H9 (cell line): Measurements from ENCODE around the gene SLC39A12. TPM values are rescaled to one million over a fixed set of nuclear protein-coding genes. Genes with fewer than 3 reads are reported as not detected.

Source experiments
- DNase-seq: peaks from one replicate; pipeline ENCODE4 v3.0.0-alpha.2; 2017
- H2AFZ ChIP-seq: one replicate; pipeline ENCODE4 v1.6.1; 2013; ENCODE audit warnings: mild to moderate bottlenecking, low read length, control low read depth, moderate library complexity
- H2AK5ac ChIP-seq: 2 replicates; pipeline ENCODE4 v1.6.1; 2013; ENCODE audit warnings: low read length, control low read depth, mixed read lengths; ENCODE audit not compliant: insufficient read length
- H2BK120ac ChIP-seq: one replicate; pipeline ENCODE4 v1.6.1; 2013; ENCODE audit warnings: low read depth, mild to moderate bottlenecking, low read length, control low read depth, inconsistent platforms; ENCODE audit not compliant: poor library complexity, severe bottlenecking
- H2BK12ac ChIP-seq: 2 replicates; pipeline ENCODE4 v1.6.1; 2013; ENCODE audit warnings: low read length, control low read depth, mixed read lengths, low read depth; ENCODE audit not compliant: insufficient read length
- H2BK15ac ChIP-seq: 2 replicates; pipeline ENCODE4 v1.6.1; 2013; ENCODE audit warnings: low read depth, low read length, control low read depth
- H2BK20ac ChIP-seq: one replicate; pipeline ENCODE4 v1.6.1; 2013; ENCODE audit warnings: low read depth, mild to moderate bottlenecking, low read length, control low read depth, inconsistent platforms; ENCODE audit not compliant: poor library complexity, severe bottlenecking
- H2BK5ac ChIP-seq: 2 replicates; pipeline ENCODE4 v1.6.1; 2013; ENCODE audit warnings: low read length, control low read depth, mixed read lengths; ENCODE audit not compliant: insufficient read length
- H3K14ac ChIP-seq: 2 replicates; pipeline ENCODE4 v1.6.1; 2013; ENCODE audit warnings: low read length, control low read depth; ENCODE audit not compliant: insufficient read depth
- H3K18ac ChIP-seq: 2 replicates; pipeline ENCODE4 v1.6.1; 2013; ENCODE audit warnings: low read depth, mild to moderate bottlenecking, mixed read lengths, low read length, control low read depth; ENCODE audit not compliant: insufficient read length
- H3K23ac ChIP-seq: 2 replicates; pipeline ENCODE4 v1.6.1; 2013; ENCODE audit warnings: low read length, control low read depth, mixed read lengths, low read depth; ENCODE audit not compliant: insufficient read length
- H3K23me2 ChIP-seq: 2 replicates; pipeline ENCODE4 v1.6.1; 2013; ENCODE audit warnings: low read depth, mild to moderate bottlenecking, mixed read lengths, low read length, control low read depth; ENCODE audit not compliant: insufficient read length, poor library complexity, severe bottlenecking
- H3K27ac ChIP-seq: 2 replicates; pipeline ENCODE4 v1.5.1; 2013; ENCODE audit warnings: low read length, control low read depth, mixed read lengths, low read depth; ENCODE audit not compliant: insufficient read length
- H3K27me3 ChIP-seq: 2 replicates; pipeline ENCODE4 v1.6.1; 2013; ENCODE audit warnings: low read length, control low read depth, inconsistent platforms; ENCODE audit not compliant: insufficient read depth
- H3K4ac ChIP-seq: 2 replicates; pipeline ENCODE4 v1.6.1; 2013; ENCODE audit warnings: low read depth, mild to moderate bottlenecking, control low read depth, inconsistent platforms, low read length, moderate library complexity
- H3K4me1 ChIP-seq: 2 replicates; pipeline ENCODE4 v1.6.1; 2013; ENCODE audit warnings: low read length, control low read depth, inconsistent platforms; ENCODE audit not compliant: insufficient read depth
- H3K4me2 ChIP-seq: 2 replicates; pipeline ENCODE4 v1.6.1; 2013; ENCODE audit warnings: low read length, control low read depth, mixed read lengths; ENCODE audit not compliant: insufficient read length, insufficient read depth
- H3K56ac ChIP-seq: 2 replicates; pipeline ENCODE4 v1.6.1; 2013; ENCODE audit warnings: low read depth, mild to moderate bottlenecking, mixed read lengths, low read length, control low read depth; ENCODE audit not compliant: insufficient read length
- H3K79me1 ChIP-seq: 2 replicates; pipeline ENCODE4 v1.6.1; 2013; ENCODE audit warnings: low read depth, mild to moderate bottlenecking, moderate library complexity, low read length, control low read depth, inconsistent platforms; ENCODE audit not compliant: insufficient read depth, poor library complexity, severe bottlenecking
- H3K79me2 ChIP-seq: 2 replicates; pipeline ENCODE4 v1.6.1; 2013; ENCODE audit warnings: low read length, control low read depth, inconsistent platforms; ENCODE audit not compliant: insufficient read depth
- H3K9ac ChIP-seq: 2 replicates; pipeline ENCODE4 v1.6.1; 2013; ENCODE audit warnings: low read length, control low read depth, mixed read lengths; ENCODE audit not compliant: insufficient read length; ENCODE audit errors: extremely low read depth
- H3K9me3 ChIP-seq: one replicate; pipeline ENCODE4 v1.6.1; 2013; ENCODE audit warnings: low read depth, low read length, inconsistent platforms; ENCODE audit not compliant: control insufficient read depth
- H3T11ph ChIP-seq: one replicate; pipeline ENCODE4 v1.6.1; 2013; ENCODE audit warnings: mild to moderate bottlenecking, low read length, control low read depth, inconsistent platforms
- H4K20me1 ChIP-seq: one replicate; pipeline ENCODE4 v1.6.1; 2013; ENCODE audit not compliant: control insufficient read depth, insufficient read length, insufficient read depth
- H4K5ac ChIP-seq: 2 replicates; pipeline ENCODE4 v1.6.1; 2013; ENCODE audit warnings: low read depth, mild to moderate bottlenecking, mixed read lengths, low read length, control low read depth; ENCODE audit not compliant: insufficient read length
- H4K8ac ChIP-seq: replicated peaks from 2 replicates; pipeline ENCODE4 v1.6.1; 2013; ENCODE audit warnings: low read length, control low read depth, mixed read lengths, low read depth; ENCODE audit not compliant: insufficient read length
- H4K91ac ChIP-seq: 2 replicates; pipeline ENCODE4 v1.6.1; 2013; ENCODE audit warnings: low read depth, mild to moderate bottlenecking, moderate library complexity, mixed read lengths, low read length, control low read depth; ENCODE audit not compliant: insufficient read length
- H3K27ac Mint-ChIP-seq, 3 experiments: 2 replicates in 2 of 3; 3 replicates in 1 of 3; pipeline ENCODE4 v1.8.0; 2020 to 2021; ENCODE audit warnings: mixed read lengths in 3 of 3, mild to moderate bottlenecking in 1 of 3, moderate library complexity in 1 of 3
- H3K27me3 Mint-ChIP-seq: 2 replicates; pipeline ENCODE4 v1.8.0; 2021; ENCODE audit warnings: low read depth, mild to moderate bottlenecking, moderate library complexity, mixed read lengths
- H3K36me3 Mint-ChIP-seq, 3 experiments: 2 replicates in 2 of 3; 3 replicates in 1 of 3; pipeline ENCODE4 v1.8.0; 2020 to 2021; ENCODE audit warnings: low read depth in 3 of 3, mixed read lengths in 3 of 3; ENCODE audit not compliant: insufficient read depth in 1 of 3
- H3K4me1 Mint-ChIP-seq, 2 experiments: 2 replicates each; pipeline ENCODE4 v1.8.0; 2020; ENCODE audit warnings: mixed read lengths in 2 of 2
- H3K4me3 Mint-ChIP-seq, 2 experiments: 2 replicates in 1 of 2; 3 replicates in 1 of 2; pipeline ENCODE4 v1.8.0; 2020 to 2021; ENCODE audit warnings: mild to moderate bottlenecking in 2 of 2, mixed read lengths in 2 of 2, moderate library complexity in 1 of 2
- H3K9me3 Mint-ChIP-seq, 2 experiments: 2 replicates in 1 of 2; 3 replicates in 1 of 2; pipeline ENCODE4 v1.8.0; 2020; ENCODE audit warnings: mild to moderate bottlenecking in 2 of 2, mixed read lengths in 2 of 2, moderate library complexity in 1 of 2
- CTCF ChIP-seq: fragments of 200-600 bp; sonication (generic); conservative IDR thresholded peaks from 3 replicates; pipeline ENCODE4 v1.8.0; 2021; ENCODE audit warnings: antibody characterized with exemption, mild to moderate bottlenecking
- whole genome bisulfite sequencing: extraction: QIAGEN DNeasy Blood & Tissue Kit; methylation state at CpG from one replicate; pipeline ENCODE4 v1.1.7; 2013; ENCODE audit warnings: missing lambda C conversion rate, low lambda C conversion rate, mixed read lengths; ENCODE audit not compliant: insufficient read length; ENCODE audit errors: extremely low coverage; 5-methylcytosine and 5-hydroxymethylcytosine counted together
- total RNA-seq: library from RNA; stranded (reverse); gene quantifications from 2 replicates; pipeline ENCODE4 v1.2.1, GENCODE V29; 2021

The SLC39A12 gene
- total RNA-seq, 1 experiment from 2014 or later = not detected

- no peak overlapping the region for H3T11ph ChIP-seq
- Mint-ChIP-seq H3K4me3 (no peak overlapping the region), H3K9me3 (peaks cover 0 to 2% of the 10 kb centered on the region in 2 experiments; a peak in 1 of 5 replicates), H3K27ac (no peak overlapping the region), H3K27me3 (no peaks in the 10 kb centered on the region), H3K4me1 (peaks cover 19 to 20% of the 10 kb centered on the region in 2 experiments), H3K36me3 (no peaks in the 10 kb centered on the region; a peak in 1 of 7 replicates)
- no peak overlapping the region for H3K4ac ChIP-seq
- no peaks in the 10 kb centered on the region for H3K9me3 ChIP-seq
- no peak overlapping the region for H2BK12ac ChIP-seq
- no peak overlapping the region for H4K91ac ChIP-seq
- no peaks in the 10 kb centered on the region for H4K20me1 ChIP-seq
- H2AFZ ChIP-seq = no peak overlapping the region
- no peaks in the 10 kb centered on the region for H3K79me1 ChIP-seq
- no peaks in the 10 kb centered on the region; the same call in 1 of the 2 replicates for H3K4me1 ChIP-seq
- no CpG with 5 or more reads among the region's 4 CpGs for WGBS
- no peaks in the 10 kb centered on the region for H3K23me2 ChIP-seq
- H3K27ac ChIP-seq = no peak overlapping the region
- no peaks in the 10 kb centered on the region for H3K79me2 ChIP-seq
- H3K27me3 ChIP-seq = no peaks in the 10 kb centered on the region
- H2BK15ac ChIP-seq = no peak overlapping the region
- no peak for DNase-seq
- TF ChIP-seq CTCF = no peak
- H4K8ac ChIP-seq = no peak overlapping the region
- H3K23ac ChIP-seq = no peak overlapping the region
- no peak overlapping the region for H3K18ac ChIP-seq
- no peak overlapping the region for H2BK5ac ChIP-seq
- H2BK20ac ChIP-seq = no peak overlapping the region
- no peak overlapping the region for H2BK120ac ChIP-seq
- H3K56ac ChIP-seq = no peak overlapping the region
- no peak overlapping the region for H4K5ac ChIP-seq
- H3K4me2 ChIP-seq = no peak overlapping the region
- H3K14ac ChIP-seq = no peak overlapping the region
- H2AK5ac ChIP-seq = no peak overlapping the region
- no peak overlapping the region for H3K9ac ChIP-seq
Observed at GRCh38 chr10:17984563-17984962, 32.8 kb downstream of the SLC39A12 start.
